Measurements from ENCODE around the gene PGGT1B.

The PGGT1B gene

GRCh38 chr5:115262321-115263077 is at the start of gene PGGT1B:
TSS of gene PGGT1B (minus strand) at chr5:115262877. CDS start at chr5:115262851, 26 bp downstream.
- peak; percentile 32 to 39 for DNase-seq

- DNase-seq: peak in 1 of 2 experiments; percentile 1
These were observed 47.2 kb upstream of the PGGT1B start for GRCh38 chr5:115309751-115310370.

GRCh38 chr5:115308815-115309214 is 46.1 kb upstream of the PGGT1B start:
- no peak for DNase-seq

- no peak for DNase-seq
These were observed 43.4 kb upstream of the PGGT1B start for GRCh38 chr5:115306011-115306536.

GRCh38 chr5:115304496-115304895 is 41.8 kb upstream of the PGGT1B start:
- DNase-seq: no peak

GRCh38 chr5:115298811-115299210 is 36.1 kb upstream of the PGGT1B start:
- no peak for DNase-seq

GRCh38 chr5:115297031-115297430 is 34.4 kb upstream of the PGGT1B start:
- DNase-seq: no peak

- DNase-seq: peak; percentile 44 to 47
These were observed 33.7 kb upstream of the PGGT1B start, which contains the start of gene CCDC112 for GRCh38 chr5:115296124-115297022. TSS of gene CCDC112 (minus strand) at chr5:115296654. CDS start at chr5:115296543, 111 bp downstream.

- peak in 1 of 2 experiments; percentile 7 for DNase-seq
These were observed 33.1 kb upstream of the PGGT1B start for GRCh38 chr5:115295777-115296123.

- no peak for DNase-seq
These were observed 28.7 kb upstream of the PGGT1B start for GRCh38 chr5:115291397-115291796.

- DNase-seq: no peak
These were observed 26.4 kb upstream of the PGGT1B start for GRCh38 chr5:115289104-115289503.

GRCh38 chr5:115284021-115284420 is 21.3 kb upstream of the PGGT1B start:
- no peak for DNase-seq

GRCh38 chr5:115282131-115282530 is 19.5 kb upstream of the PGGT1B start:
- no peak for DNase-seq

- no peak for DNase-seq
These were observed 11.9 kb upstream of the PGGT1B start for GRCh38 chr5:115274584-115274983.

GRCh38 chr5:115272297-115272958 is 9.8 kb upstream of the PGGT1B start:
- DNase-seq: no peak

- no peak for DNase-seq
These were observed 8.8 kb upstream of the PGGT1B start for GRCh38 chr5:115271295-115272050.

- no peak for DNase-seq
These were observed 4.9 kb upstream of the PGGT1B start for GRCh38 chr5:115267617-115268016.

GRCh38 chr5:115265220-115265619 is 2.5 kb upstream of the PGGT1B start:
- DNase-seq: no peak

GRCh38 chr5:115264786-115265185 is 2.1 kb upstream of the PGGT1B start:
- no peak for DNase-seq

- no peak for DNase-seq
These were observed 352 bp upstream of the PGGT1B start for GRCh38 chr5:115263078-115263380.

GRCh38 chr5:115262011-115262320 is 711 bp downstream of the PGGT1B start:
- no peak for DNase-seq

- no peak for DNase-seq
These were observed 2.4 kb downstream of the PGGT1B start for GRCh38 chr5:115260248-115260647.

Data from NCI-H1930 (cell line).